Lower leg skin (tissue), 4 donors: Measurements from ENCODE around the gene VAV3. TPM values are rescaled to one million over a fixed set of nuclear protein-coding genes. Genes with fewer than 3 reads are reported as not detected.

ENCODE experiments used
- DNase-seq, 2 donors: peaks; one replicate each; pipeline ENCODE4 v3.0.0-alpha.2; 2019; ENCODE audit warnings: low spot score in 2 of 2
- H3K4me3 ChIP-seq: fragments of 200-600 bp; sonication (generic); 2 replicates; pipeline ENCODE4 v1.5.1; 2017; ENCODE audit warnings: mild to moderate bottlenecking, low read depth; ENCODE audit not compliant: poor library complexity, severe bottlenecking
- CTCF ChIP-seq, 3 donors: fragments of 450-650 bp; IDR thresholded peaks; one replicate each; pipeline ENCODE4 v1.5.1; 2016; ENCODE audit warnings: antibody characterized with exemption in 3 of 3, mild to moderate bottlenecking in 3 of 3, moderate library complexity in 2 of 3
- POLR2A ChIP-seq, 2 donors: fragments of 450-650 bp; IDR thresholded peaks; one replicate each; pipeline ENCODE4 v1.6.1; 2016 to 2017; ENCODE audit warnings: antibody characterized with exemption in 2 of 2, mild to moderate bottlenecking in 1 of 2, moderate library complexity in 1 of 2
- WGBS, 2 donors: methylation state at CpG; one replicate each; pipeline ENCODE4 v1.1.5; 2018; 5-methylcytosine and 5-hydroxymethylcytosine counted together
- intact Hi-C: fragments of 100-400 bp; cut with DNase I; formaldehyde crosslinking; loops from one replicate; pipeline ENCODE4 v1.15.0; 2023; ENCODE audit warnings: low total_unique reads
- total RNA-seq, 4 donors: library from RNA; depleted of rRNA; stranded (reverse); fragments of >200 nt; gene quantifications; one replicate each; pipeline ENCODE4 v1.1.0, GENCODE V29; 2016

VAV3 gene
- total RNA-seq, 4 donors from 2014 or later = 102 to 200 (median 147) TPM

- no peak overlapping the region for H3K4me3 ChIP-seq
- DNase-seq = no peak
- no peak for TF ChIP-seq CTCF (IDR thresholded peaks at IDR 0.05)
- TF ChIP-seq POLR2A (IDR thresholded peaks at IDR 0.05) = no peak
- intact Hi-C loops = no loop called here
- 87 to 93% methylated on average over 7 of the region's 7 CpGs for WGBS, 2 donors
Observed at GRCh38 chr1:107914119-107914765, 50.7 kb downstream of the VAV3 start.

- no peak overlapping the region for H3K4me3 ChIP-seq
- DNase-seq = no peak
- intact Hi-C loops = no loop called here
- no peak for TF ChIP-seq CTCF (IDR thresholded peaks at IDR 0.05)
- TF ChIP-seq POLR2A (IDR thresholded peaks at IDR 0.05) = no peak
- WGBS, 2 donors = 65 to 68% methylated on average over 1 of the region's 1 CpG
Observed at GRCh38 chr1:107912656-107913055, 52.3 kb downstream of the VAV3 start.

- DNase-seq = no peak
- TF ChIP-seq CTCF (IDR thresholded peaks at IDR 0.05) = no peak
- no peak for TF ChIP-seq POLR2A (IDR thresholded peaks at IDR 0.05)
- 78 to 81% methylated on average over 6 of the region's 6 CpGs for WGBS, 2 donors
- no peak overlapping the region for H3K4me3 ChIP-seq
- intact Hi-C loops = no loop called here
Observed at GRCh38 chr1:107900090-107900945, 64.7 kb downstream of the VAV3 start.

GRCh38 chr1:107899655-107900054 lies 65.3 kb downstream of the VAV3 start:
- 51 to 52% methylated on average over 2 of the region's 2 CpGs for WGBS, 2 donors
- no peak overlapping the region for H3K4me3 ChIP-seq
- DNase-seq = no peak
- intact Hi-C loops = no loop called here
- TF ChIP-seq POLR2A (IDR thresholded peaks at IDR 0.05) (no peak), CTCF (IDR thresholded peaks at IDR 0.05) (no peak)

GRCh38 chr1:107897438-107898345 lies 67.3 kb downstream of the VAV3 start:
- no peak for DNase-seq
- TF ChIP-seq CTCF (IDR thresholded peaks at IDR 0.05) (no peak), POLR2A (IDR thresholded peaks at IDR 0.05) (no peak)
- WGBS, 2 donors = 54 to 58% methylated on average over 8 of the region's 8 CpGs
- no peak overlapping the region for H3K4me3 ChIP-seq
- intact Hi-C loops = no loop called here
